HG03064 (cell line): ENCODE data around the gene PRDM16.
"Not testable (repeated sequence)": the region's sequence is repeated elsewhere in the genome, so short reads cannot be mapped to it uniquely, and the experiment has no call there.

Source experiments
- ATAC-seq: cut with Tn5 transposase; IDR thresholded peaks from one replicate; pipeline ENCODE4 v1.9.1; 2021; ENCODE audit warnings: low read depth; ENCODE audit not compliant: unreplicated experiment

The PRDM16 gene

DNA sequence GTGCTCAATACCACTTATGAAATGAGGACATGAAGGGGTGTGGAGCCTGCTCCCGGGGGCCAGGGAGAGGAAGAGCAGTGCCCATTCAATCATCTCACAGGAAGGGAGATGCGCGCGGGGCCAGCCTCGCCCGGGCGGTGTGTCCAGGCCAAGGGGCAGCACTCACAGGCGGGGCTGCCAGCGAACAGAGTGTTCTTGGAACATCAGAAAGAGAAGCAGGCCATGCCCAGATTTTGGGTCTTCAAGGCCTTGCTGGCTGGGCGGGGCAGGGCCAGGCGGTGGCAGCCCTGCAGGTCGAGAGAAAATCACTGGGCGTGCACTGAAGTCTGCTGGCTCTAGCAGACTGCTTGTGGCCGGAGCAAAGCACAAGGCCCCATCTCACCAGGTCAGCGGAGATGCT, 168.6 kb downstream of the PRDM16 start:
- ATAC-seq: no peak

DNA sequence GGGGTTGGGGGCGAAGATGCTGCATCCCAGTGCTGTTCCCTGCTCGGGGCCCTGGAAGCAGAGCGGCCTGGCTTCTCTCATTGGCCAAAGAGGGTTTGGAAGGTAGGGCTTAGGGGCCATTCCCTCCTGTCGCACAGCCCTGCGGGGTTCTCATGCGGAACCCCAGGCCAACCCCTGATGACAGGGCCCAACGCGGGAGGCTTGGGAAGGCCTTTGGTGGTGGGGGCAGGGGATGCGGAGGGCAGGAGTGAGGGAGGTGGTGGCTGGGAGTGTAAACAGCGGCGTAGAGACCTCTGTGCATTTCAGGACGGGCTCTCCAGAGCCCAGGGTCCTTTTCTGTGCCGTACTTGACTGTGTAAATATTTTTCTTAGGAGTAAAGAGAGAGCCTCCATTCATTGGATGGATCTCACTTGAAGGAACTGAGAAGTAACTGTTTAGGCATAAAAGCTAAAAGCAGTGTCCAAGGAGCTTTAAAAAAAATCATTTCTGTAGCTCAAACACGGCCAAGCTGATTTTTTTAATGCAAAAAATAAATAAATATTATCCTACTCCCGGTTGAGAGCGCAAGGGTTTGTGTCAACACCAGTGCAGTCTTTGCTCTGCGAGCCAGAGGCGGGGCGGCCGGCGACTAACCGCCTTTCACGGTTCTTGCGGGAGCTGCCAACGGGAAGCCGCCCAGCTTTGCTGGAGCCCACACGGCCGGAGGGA, 169.1 kb downstream of the PRDM16 start:
- no peak for ATAC-seq

DNA sequence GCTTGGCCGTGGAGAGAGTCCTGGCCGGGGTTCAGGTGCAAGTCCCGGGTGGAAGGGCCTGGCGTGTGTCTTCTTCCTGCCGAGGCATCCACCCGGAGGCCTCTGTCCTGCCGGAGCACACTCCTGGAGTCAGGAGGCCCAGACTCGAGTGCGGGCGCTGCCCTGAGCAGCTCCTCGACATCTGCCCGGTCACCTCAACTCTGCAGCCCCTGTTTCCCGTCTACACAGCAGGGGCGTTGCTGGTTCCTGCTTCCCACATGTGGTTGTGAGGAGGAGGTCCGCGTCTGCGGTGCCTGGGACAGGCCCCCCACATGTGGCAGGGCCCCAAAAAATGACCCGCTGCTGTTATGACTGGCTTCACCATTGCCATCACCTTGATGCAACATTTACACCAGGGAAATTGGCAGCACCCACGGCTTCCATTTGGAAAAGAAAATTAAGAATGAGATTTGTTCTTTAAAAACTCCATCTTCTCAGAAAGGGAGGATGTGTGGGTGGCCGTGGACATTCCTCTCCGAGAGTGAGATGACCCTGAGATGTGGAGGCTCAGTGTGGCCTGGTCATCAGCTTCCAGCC, 169.8 kb downstream of the PRDM16 start:
- ATAC-seq: no peak

DNA sequence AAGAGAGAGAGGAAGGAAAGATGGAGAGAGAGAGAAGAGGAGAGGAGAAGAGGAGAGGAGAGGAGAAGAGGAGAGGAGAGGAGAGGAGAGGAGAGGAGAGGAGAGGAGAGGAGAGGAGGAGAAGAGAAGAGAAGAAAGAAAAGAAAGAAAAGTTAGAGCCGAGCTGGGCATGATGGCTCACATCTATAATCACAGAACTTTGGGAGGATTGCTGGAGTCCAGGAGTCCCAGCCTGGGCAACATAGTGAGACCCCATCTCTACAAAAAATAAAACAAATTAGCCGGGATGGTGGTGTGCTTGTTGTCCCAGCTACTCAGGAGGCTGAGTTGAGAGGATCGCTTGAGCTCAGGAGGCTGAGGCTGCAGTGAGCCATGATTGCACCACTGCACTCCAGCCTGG, 171.0 kb downstream of the PRDM16 start:
- ATAC-seq: not testable (repeated sequence)

DNA sequence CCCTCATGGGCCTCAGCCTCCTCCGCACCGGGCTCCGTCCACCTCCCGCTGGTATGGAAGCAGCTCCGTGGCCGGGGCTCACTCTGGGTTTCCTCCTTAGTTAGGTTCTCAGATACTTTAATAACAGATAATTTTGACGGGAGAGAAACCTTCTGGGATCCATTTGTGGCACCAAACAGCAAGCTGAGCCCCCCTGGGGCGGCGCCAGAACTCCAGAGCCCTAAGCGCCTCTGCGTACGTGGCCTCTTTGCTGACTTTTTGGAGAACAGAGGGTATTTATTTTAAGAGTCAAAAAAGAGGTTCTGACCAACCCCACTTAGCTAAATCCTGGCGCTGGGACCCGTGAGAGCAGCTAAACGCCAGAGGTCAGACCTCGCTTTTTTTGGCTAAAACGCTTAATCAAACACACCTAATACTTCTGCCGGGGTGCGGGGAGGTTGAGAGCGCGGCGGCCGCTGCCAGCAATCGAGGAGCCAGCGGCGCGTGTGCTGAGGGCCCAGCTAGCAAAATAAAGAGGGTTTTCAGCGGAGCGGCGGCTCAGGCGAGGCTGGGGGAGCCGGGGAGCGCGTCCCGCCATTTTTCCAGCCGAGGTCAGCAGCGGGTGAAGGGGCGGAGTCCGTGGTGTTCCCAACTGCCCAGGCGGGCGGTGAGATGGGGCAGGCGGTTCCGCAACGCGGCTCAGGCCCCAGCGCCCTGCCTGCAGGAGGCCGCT, 171.7 kb downstream of the PRDM16 start:
- no peak for ATAC-seq

DNA sequence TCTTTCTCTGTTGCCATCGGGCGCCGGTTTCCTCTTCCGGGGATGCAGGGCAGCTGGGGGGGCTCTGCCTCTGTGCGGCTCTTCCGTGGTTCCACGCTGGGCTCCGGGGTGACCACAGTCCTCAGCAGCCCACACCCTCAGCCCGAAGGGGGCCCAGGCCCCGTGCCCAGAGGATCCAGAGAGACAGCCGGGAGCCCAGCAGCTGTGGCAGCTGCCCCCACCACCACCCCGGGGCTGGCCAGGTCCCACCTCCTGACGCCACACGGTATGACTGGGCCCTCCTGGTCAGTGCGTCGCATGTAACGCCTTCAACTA, 172.2 kb downstream of the PRDM16 start:
- no peak for ATAC-seq

DNA sequence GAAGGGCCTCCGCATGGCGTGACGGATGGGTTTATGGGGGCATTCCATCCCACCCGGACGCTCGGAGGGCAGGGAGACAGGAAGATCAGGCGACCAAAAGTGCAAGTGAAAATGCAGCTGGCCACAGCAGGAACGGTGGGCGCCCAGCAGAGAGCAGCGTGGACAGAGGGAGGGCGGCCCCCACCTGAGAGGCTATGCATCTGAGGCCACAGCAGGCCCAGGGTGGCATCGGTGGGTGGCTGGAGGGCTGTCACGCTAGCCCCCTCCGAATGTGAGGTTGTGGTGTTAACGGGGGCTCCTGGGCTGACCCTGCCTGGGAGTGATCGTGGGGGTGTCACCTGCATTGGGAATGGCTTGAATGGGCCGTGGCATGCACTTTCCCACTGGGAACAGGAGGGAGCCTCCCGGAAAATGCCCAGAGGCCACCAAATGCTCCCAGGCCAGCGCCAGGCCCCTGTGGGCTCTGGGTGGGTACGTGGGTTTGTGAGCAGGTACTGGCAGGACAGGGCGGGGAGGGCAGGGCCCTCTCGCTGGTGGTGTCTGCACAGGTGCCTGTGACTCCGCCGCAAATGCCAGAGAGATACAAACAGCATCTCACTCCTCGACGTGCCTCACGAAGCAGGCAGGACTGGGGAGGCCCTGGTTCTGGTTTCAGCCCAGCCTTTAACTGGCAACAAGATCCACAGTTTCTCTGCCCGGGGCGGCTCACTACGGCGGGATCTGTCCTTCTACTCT, 172.8 kb downstream of the PRDM16 start:
- no peak for ATAC-seq

DNA sequence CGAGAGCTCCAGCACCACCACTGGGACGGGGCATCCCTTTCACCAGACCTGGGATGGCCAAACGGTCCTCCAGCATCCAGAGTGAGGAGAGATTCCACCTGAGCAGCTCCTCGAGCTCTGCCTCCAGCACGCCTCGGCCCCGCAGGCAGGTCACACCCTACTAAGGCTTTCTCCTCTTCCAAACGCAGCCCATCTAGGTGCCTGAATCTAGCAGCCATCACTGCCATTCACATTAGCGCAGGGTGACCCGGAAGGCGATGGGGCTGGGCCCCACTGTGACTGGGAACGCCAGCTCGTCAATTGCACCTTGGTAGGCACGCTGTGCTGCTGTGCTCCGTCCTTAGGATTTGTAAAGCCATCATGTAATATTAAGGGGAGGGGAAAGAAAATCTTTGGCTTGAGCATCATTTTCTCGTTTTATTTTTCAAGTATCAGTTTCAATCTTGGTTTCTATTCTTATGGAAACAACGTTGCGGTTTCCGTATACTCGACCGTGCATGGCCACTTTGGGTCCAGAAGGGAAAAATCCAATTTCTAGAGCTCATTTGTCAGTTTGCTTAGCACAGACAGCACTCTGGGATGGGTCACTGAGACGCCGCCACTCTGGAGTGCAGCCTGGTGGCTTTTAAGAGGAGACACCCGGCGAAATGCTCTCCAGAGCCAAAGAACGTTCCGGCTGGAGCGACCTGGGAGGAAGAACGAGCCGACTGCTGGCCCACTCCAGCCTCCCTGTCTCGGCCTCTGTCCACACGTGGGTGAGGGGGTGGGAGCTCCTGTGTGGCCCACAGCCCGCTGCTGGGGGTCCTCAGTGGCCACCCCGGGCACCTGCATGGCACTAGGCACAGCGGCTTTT, 173.6 kb downstream of the PRDM16 start:
- ATAC-seq: no peak

DNA sequence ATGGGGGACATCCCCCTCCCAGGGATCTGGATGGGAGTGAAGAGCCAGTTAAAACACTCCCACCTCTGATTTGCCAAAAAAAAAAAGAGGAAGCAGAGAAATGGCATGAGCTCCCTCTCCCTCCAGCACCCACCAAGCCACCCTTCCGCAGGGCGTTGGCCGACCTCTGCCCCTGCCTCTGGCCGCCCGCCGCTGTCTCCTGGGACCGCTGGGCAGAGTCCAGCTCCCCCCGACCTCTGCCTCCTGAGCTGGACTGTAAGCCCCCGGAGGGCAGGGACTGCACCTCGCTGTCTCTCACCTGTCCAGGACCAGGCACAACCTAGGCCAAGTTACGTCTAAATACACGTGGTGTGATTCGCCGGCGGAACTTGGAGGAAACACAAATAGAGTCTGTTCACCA, 174.3 kb downstream of the PRDM16 start:
- no peak for ATAC-seq

DNA sequence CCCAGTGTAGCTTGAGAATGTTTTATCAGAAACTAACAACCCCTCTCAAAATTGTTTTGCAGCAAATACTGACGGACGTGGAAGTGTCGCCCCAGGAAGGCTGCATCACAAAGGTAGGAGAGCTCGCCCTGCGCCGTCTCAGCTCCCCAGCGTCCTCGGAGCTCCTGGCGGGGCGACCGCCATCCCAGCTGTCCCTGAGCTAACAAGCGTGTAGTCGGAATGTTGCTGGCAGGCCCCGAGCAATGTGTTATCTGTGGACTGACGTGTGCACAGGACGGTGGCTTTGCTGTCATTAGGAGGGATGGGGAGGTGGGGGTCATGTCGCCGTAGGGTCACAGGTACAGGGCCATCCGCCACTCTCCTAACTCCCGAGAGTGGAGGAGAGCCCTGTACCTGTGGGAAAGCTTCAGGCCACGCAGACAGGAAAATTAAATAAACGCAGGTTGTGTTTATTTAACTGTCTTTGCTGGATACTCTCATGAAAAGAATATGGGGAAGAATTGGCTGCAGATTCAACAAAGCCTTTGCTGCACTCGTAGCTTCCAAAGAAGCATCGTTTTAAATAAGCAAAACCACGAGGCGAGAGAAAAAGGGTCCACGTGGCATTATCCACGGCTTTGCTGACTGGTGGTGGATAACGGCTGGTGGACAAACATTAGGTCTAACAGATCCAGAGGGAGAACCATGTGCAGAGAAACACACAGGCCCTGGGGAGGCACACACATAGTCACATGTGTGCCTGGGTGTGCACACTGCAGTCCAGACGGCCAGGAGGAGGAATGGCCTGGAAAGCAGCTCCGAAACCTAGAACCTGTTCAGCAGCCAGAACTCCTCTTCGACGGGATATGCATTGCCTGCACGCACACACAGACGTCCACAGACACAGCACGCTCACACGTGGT, 175.3 kb downstream of the PRDM16 start:
- no peak for ATAC-seq

DNA sequence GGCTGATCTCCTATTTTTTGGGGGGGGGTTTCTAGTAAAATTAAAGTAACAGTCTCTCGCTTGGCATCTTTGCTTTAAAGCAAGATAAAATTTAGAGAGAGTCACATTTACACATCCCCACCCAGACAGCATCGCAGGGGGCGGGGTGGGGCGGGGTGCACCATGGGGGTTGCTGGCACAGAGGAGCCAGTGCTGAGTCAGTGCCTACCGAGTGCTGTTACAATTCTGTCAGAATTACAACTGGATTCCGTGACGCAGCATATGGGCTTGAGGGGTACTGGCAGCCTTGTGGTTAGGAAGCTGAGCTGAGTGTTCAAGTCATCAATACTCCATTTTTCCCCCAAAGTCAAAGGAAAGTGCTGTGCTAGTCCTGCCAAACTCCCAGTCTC, 175.9 kb downstream of the PRDM16 start:
- no peak for ATAC-seq

DNA sequence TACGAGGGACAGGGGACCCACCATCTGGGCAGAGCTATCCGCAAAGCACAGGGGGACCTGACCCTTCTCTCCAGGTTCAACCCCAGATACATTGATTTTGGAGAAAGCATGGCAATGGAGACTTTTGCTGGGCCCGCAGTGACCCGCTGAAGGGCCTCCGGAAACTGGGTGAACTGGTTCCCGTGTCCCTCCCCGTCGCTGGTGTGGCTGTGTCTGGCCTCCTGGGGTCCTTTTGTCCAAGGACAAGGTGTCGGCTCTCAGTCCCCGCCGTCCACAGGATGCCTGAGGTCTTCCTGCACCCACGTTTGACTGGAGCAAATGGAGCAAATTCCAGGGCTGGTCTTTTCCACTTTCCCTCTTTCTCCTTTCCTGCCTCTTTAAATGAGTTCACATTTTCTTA, 176.3 kb downstream of the PRDM16 start:
- no peak for ATAC-seq

DNA sequence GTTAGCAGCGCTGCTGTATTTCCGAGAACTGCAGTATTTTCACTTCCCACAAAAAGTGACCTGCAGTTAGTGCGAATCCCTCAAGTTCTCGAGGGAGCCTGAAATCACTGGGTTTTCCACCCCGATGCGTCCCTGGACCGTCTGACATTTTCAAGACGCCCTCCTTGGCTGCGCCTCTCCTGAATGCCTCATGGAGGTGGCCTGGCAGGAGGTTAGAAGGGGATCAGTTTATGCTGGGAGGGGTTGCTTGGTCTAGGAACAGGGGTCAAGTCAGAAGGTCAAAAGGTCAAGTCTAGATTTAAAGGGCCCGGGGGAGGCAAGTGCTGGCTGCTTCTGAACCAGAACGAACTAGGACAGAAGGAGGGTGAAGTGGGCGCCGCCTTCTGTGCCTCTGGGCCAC, 176.8 kb downstream of the PRDM16 start:
- ATAC-seq: no peak

DNA sequence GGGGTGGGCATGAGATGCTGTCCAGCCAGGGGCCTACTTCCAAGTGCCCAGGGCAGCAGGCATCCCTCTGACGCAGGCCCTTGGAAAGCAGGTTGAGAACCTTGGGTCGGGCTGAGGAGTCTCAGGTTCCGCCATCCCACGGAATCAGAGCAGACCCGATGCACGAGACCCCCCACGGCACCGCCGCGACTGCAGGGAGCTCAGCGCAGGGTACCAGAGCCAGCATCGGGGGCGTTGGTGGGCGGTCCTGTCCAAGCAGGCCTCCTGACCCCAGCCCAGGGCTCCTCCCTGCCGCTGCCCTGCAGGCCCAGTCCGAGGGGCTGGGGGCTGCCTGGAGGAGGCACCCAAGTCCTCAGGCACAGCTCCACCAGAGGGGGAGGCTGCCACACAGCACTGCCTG, 177.2 kb downstream of the PRDM16 start:
- no peak for ATAC-seq

DNA sequence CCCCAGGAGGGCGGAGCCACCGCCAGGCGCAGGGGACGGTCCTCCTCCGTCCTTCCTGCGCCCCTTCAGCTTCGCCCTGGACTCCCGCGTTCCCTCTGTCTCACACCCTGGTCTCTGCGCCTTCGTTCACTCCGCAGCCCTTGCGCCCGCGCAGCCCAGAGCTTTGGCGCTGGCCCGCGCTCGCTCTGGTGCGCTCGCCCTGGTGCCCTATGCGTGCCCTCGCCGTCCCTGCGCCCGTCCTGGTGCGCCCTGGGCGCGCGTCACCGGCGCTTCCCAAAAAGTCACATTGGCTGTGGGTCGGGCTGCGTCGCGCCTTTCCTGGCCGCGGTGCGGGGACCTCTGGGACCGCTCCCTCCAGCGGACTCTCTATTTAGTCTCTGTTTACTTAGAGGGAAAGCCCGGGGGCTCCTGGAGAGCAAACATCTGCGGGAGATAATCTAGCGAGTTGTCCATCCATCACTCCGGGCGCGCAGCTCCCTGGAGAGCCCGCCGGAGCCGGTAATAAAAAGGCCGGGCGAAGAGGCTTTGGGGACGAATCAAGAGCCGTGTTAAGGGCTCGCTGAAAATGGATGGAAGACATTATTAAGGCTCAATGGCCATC, 178.6 kb downstream of the PRDM16 start:
- no peak for ATAC-seq

DNA sequence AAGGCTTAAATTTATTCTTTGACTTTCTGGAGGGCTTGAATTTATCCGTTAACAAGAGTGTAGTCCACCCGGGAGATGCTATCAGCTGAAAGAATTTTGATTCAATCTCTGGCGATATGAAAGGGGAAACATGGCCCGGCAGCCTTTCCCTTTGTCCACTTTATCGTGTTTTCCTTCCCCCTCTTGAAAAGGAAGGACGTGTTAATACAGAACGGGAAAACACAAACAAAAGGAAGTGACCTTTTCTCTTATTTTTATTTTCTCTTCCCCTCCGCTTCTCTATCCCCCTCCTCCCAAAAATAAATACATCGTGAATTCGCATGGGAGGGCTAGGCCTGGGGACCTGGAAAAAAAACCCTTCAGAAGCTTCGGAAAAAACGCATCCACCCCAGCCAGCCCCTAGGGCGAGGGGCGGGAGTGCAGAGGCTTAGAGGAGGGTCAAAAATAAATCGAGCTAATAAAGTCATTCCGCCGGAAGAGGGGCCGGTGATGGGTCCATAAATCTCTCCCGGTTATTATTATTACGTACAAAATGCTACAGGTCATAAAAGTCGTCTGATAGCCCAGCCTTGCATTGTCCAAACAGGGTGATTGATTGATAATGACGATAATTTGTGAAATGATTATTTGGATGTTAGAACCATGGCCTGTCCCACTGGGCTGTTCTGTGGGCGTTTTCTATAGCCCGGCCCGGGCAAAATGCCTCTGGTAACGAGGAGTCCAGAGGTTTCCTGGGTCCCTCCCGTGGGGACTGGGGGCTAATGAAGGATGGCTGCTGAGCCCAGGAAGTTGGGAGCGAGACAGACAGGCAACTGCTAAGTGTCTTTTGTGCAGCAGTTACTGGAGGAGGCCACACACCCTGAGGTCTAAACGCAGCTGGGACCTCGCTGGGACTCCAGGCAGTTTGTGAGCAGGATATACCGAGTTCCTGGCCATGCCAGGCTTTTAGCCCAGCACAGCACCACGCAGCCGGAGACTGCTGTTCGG, 179.4 kb downstream of the PRDM16 start:
- no peak for ATAC-seq

DNA sequence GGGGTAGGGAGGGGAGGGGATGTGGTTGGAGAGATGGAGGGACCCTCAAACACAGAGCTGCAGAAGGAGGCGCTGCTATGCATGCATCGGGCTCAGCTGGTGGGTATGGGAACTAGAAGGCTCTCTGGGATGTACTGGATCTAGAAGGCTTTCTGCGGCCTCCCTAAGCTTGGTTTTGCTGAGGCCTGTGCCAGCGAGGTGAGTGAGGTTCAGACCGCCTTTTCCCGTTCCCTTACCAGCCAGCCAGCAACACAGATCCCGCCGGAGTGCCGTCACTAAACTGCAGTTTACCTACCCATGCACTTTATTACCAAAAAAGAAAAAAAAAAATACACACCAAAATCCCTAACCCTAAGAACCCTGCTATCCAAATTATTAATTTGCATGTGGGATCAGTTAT, 180.2 kb downstream of the PRDM16 start:
- no peak for ATAC-seq
